ENCODE results near the gene ZNF521. TPM values are rescaled to one million over a fixed set of nuclear protein-coding genes. Genes with fewer than 3 reads are reported as not detected.

The ZNF521 gene
- polyA plus RNA-seq, 1 donor = 9.3 TPM

GRCh38 chr18:25187521-25188192 is 164.3 kb downstream of the ZNF521 start:
- Histone ChIP-seq H3K4me1 (ENCODE audit: control insufficient read depth, insufficient read depth, low read length) (no peaks in the 10 kb centered on the region), H3K9me3 (ENCODE audit: control insufficient read depth, low read depth, low read length) (no peaks in the 10 kb centered on the region), H3K27me3 (ENCODE audit: control insufficient read depth, insufficient read depth, low read length) (no peaks in the 10 kb centered on the region), H3K4me3 (ENCODE audit: low read length) (no peak overlapping the region), H3K36me3 (ENCODE audit: control insufficient read depth, insufficient read depth, low read length) (no peaks in the 10 kb centered on the region), H3K27ac (ENCODE audit: low read length) (no peak overlapping the region)
- WGBS (ENCODE audit: insufficient coverage, low lambda C conversion rate) = 80% methylated on average over 2 of the region's 7 CpGs
- DNase-seq = no peak

GRCh38 chr18:25186871-25187270 is 165.1 kb downstream of the ZNF521 start:
- 100% methylated on average over 1 of the region's 4 CpGs for WGBS (ENCODE audit: insufficient coverage, low lambda C conversion rate)
- H3K27ac ChIP-seq (ENCODE audit: low read length) = no peak overlapping the region
- no peak overlapping the region for H3K4me3 ChIP-seq (ENCODE audit: low read length)
- H3K4me1 ChIP-seq (ENCODE audit: control insufficient read depth, insufficient read depth, low read length) = no peaks in the 10 kb centered on the region
- no peaks in the 10 kb centered on the region for H3K36me3 ChIP-seq (ENCODE audit: control insufficient read depth, insufficient read depth, low read length)
- H3K9me3 ChIP-seq (ENCODE audit: control insufficient read depth, low read depth, low read length) = no peaks in the 10 kb centered on the region
- H3K27me3 ChIP-seq (ENCODE audit: control insufficient read depth, insufficient read depth, low read length) = no peaks in the 10 kb centered on the region
- DNase-seq = no peak

- Histone ChIP-seq H3K9me3 (ENCODE audit: control insufficient read depth, low read depth, low read length) (no peaks in the 10 kb centered on the region), H3K27ac (ENCODE audit: low read length) (no peak overlapping the region), H3K36me3 (ENCODE audit: control insufficient read depth, insufficient read depth, low read length) (no peaks in the 10 kb centered on the region), H3K4me3 (ENCODE audit: low read length) (no peak overlapping the region), H3K4me1 (ENCODE audit: control insufficient read depth, insufficient read depth, low read length) (no peaks in the 10 kb centered on the region), H3K27me3 (ENCODE audit: control insufficient read depth, insufficient read depth, low read length) (no peaks in the 10 kb centered on the region)
- no peak for DNase-seq
- WGBS (ENCODE audit: insufficient coverage, low lambda C conversion rate) = no CpG with 5 or more reads among the region's 2 CpGs
Observed at GRCh38 chr18:25181993-25182392, 170.0 kb downstream of the ZNF521 start.

GRCh38 chr18:25181581-25181980 is 170.4 kb downstream of the ZNF521 start:
- Histone ChIP-seq H3K9me3 (ENCODE audit: control insufficient read depth, low read depth, low read length) (no peaks in the 10 kb centered on the region), H3K27me3 (ENCODE audit: control insufficient read depth, insufficient read depth, low read length) (peaks cover under 1% of the 10 kb centered on the region), H3K27ac (ENCODE audit: low read length) (no peak overlapping the region), H3K4me1 (ENCODE audit: control insufficient read depth, insufficient read depth, low read length) (no peaks in the 10 kb centered on the region), H3K4me3 (ENCODE audit: low read length) (no peak overlapping the region), H3K36me3 (ENCODE audit: control insufficient read depth, insufficient read depth, low read length) (no peaks in the 10 kb centered on the region)
- no CpG with 5 or more reads among the region's 3 CpGs for WGBS (ENCODE audit: insufficient coverage, low lambda C conversion rate)
- DNase-seq = no peak

- WGBS (ENCODE audit: insufficient coverage, low lambda C conversion rate) = no CpG with 5 or more reads among the region's 6 CpGs
- no peaks in the 10 kb centered on the region for H3K36me3 ChIP-seq (ENCODE audit: control insufficient read depth, insufficient read depth, low read length)
Observed at GRCh38 chr18:25180973-25181548, 170.9 kb downstream of the ZNF521 start.

GRCh38 chr18:25177631-25178030 is 174.3 kb downstream of the ZNF521 start:
- Histone ChIP-seq H3K9me3 (ENCODE audit: control insufficient read depth, low read depth, low read length) (no peaks in the 10 kb centered on the region), H3K27ac (ENCODE audit: low read length) (no peak overlapping the region), H3K4me3 (ENCODE audit: low read length) (no peak overlapping the region), H3K4me1 (ENCODE audit: control insufficient read depth, insufficient read depth, low read length) (no peaks in the 10 kb centered on the region), H3K27me3 (ENCODE audit: control insufficient read depth, insufficient read depth, low read length) (peaks cover 3% of the 10 kb centered on the region), H3K36me3 (ENCODE audit: control insufficient read depth, insufficient read depth, low read length) (no peaks in the 10 kb centered on the region)
- no CpG with 5 or more reads among the region's 3 CpGs for WGBS (ENCODE audit: insufficient coverage, low lambda C conversion rate)
- no peak for DNase-seq

More at GRCh38 chr18:25180973-25181548, 170.9 kb downstream of the ZNF521 start:
- H3K27ac ChIP-seq (ENCODE audit: low read length) = no peak overlapping the region
- H3K27me3 ChIP-seq (ENCODE audit: control insufficient read depth, insufficient read depth, low read length) = peaks cover 3% of the 10 kb centered on the region
- no peak for DNase-seq
- H3K4me3 ChIP-seq (ENCODE audit: low read length) = no peak overlapping the region
- H3K4me1 ChIP-seq (ENCODE audit: control insufficient read depth, insufficient read depth, low read length) = no peaks in the 10 kb centered on the region
- H3K9me3 ChIP-seq (ENCODE audit: control insufficient read depth, low read depth, low read length) = no peaks in the 10 kb centered on the region

GRCh38 chr18:25176518-25177042 is 175.4 kb downstream of the ZNF521 start:
- Histone ChIP-seq H3K4me1 (ENCODE audit: control insufficient read depth, insufficient read depth, low read length) (no peaks in the 10 kb centered on the region), H3K27me3 (ENCODE audit: control insufficient read depth, insufficient read depth, low read length) (peaks cover 3% of the 10 kb centered on the region), H3K4me3 (ENCODE audit: low read length) (no peak overlapping the region), H3K27ac (ENCODE audit: low read length) (no peak overlapping the region), H3K9me3 (ENCODE audit: control insufficient read depth, low read depth, low read length) (no peaks in the 10 kb centered on the region), H3K36me3 (ENCODE audit: control insufficient read depth, insufficient read depth, low read length) (no peaks in the 10 kb centered on the region)
- DNase-seq = no peak
- WGBS (ENCODE audit: insufficient coverage, low lambda C conversion rate) = 100% methylated on average over 3 of the region's 19 CpGs

GRCh38 chr18:25175558-25176517 is 176.1 kb downstream of the ZNF521 start:
- Histone ChIP-seq H3K9me3 (ENCODE audit: control insufficient read depth, low read depth, low read length) (no peaks in the 10 kb centered on the region), H3K27me3 (ENCODE audit: control insufficient read depth, insufficient read depth, low read length) (peaks cover 3% of the 10 kb centered on the region), H3K27ac (ENCODE audit: low read length) (no peak overlapping the region), H3K36me3 (ENCODE audit: control insufficient read depth, insufficient read depth, low read length) (no peaks in the 10 kb centered on the region), H3K4me1 (ENCODE audit: control insufficient read depth, insufficient read depth, low read length) (no peaks in the 10 kb centered on the region), H3K4me3 (ENCODE audit: low read length) (no peak overlapping the region)
- 91% methylated on average over 4 of the region's 10 CpGs for WGBS (ENCODE audit: insufficient coverage, low lambda C conversion rate)
- no peak for DNase-seq

- Histone ChIP-seq H3K4me1 (ENCODE audit: control insufficient read depth, insufficient read depth, low read length) (no peaks in the 10 kb centered on the region), H3K9me3 (ENCODE audit: control insufficient read depth, low read depth, low read length) (no peaks in the 10 kb centered on the region), H3K36me3 (ENCODE audit: control insufficient read depth, insufficient read depth, low read length) (no peaks in the 10 kb centered on the region), H3K27me3 (ENCODE audit: control insufficient read depth, insufficient read depth, low read length) (peaks cover 3% of the 10 kb centered on the region), H3K4me3 (ENCODE audit: low read length) (no peak overlapping the region), H3K27ac (ENCODE audit: low read length) (no peak overlapping the region)
- DNase-seq = no peak
- no CpG with 5 or more reads among the region's 7 CpGs for WGBS (ENCODE audit: insufficient coverage, low lambda C conversion rate)
Observed at GRCh38 chr18:25174324-25174723, 177.6 kb downstream of the ZNF521 start.

GRCh38 chr18:25171334-25171733 is 180.6 kb downstream of the ZNF521 start:
- 0% methylated on average over 1 of the region's 3 CpGs for WGBS (ENCODE audit: insufficient coverage, low lambda C conversion rate)
- no peak overlapping the region for H3K27ac ChIP-seq (ENCODE audit: low read length)
- no peaks in the 10 kb centered on the region for H3K36me3 ChIP-seq (ENCODE audit: control insufficient read depth, insufficient read depth, low read length)
- no peak for DNase-seq
- no peaks in the 10 kb centered on the region for H3K27me3 ChIP-seq (ENCODE audit: control insufficient read depth, insufficient read depth, low read length)
- H3K4me3 ChIP-seq (ENCODE audit: low read length) = no peak overlapping the region
- H3K9me3 ChIP-seq (ENCODE audit: control insufficient read depth, low read depth, low read length) = no peaks in the 10 kb centered on the region
- no peaks in the 10 kb centered on the region for H3K4me1 ChIP-seq (ENCODE audit: control insufficient read depth, insufficient read depth, low read length)
